Measurements from ENCODE around the gene GRAMD1B. TPM values are rescaled to one million over a fixed set of nuclear protein-coding genes. Genes with fewer than 3 reads are reported as not detected.

The GRAMD1B gene
- total RNA-seq, 1 experiment from 2014 or later, result 1.2 TPM

GRCh38 chr11:123603666-123604065, 173.6 kb downstream of the GRAMD1B start:
- H3K27ac Mint-ChIP-seq (ENCODE audit: unreplicated experiment), result no peak overlapping the region
- Histone ChIP-seq H3K4me1 (no peaks in the 10 kb centered on the region), H3K4me3 (ENCODE audit: low read depth, low read length) (no peak overlapping the region), H3K9me3 (no peaks in the 10 kb centered on the region), H3K27me3 (replicated peaks; ENCODE audit: control insufficient read depth, insufficient read depth, low read length) (no peaks in the 10 kb centered on the region), H3K36me3 (ENCODE audit: control insufficient read depth, insufficient read depth, low read length) (no peaks in the 10 kb centered on the region)
- ChIA-PET POLR2A (no interaction called here), CTCF (interaction anchor here (0.6 kb wide), 1 partner anchor 23 kb away, joined by 5 read pairs; no protein-coding TSS in a partner anchor)
- peaks cover 11% of the 10 kb centered on the region for H3K27me3 Mint-ChIP-seq (ENCODE audit: insufficient read depth, unreplicated experiment)
- no TSS peak for BruUV-seq (replicated peaks)
- H3K36me3 Mint-ChIP-seq (ENCODE audit: insufficient read depth, unreplicated experiment), result no peaks in the 10 kb centered on the region
- H3K4me3 Mint-ChIP-seq (ENCODE audit: unreplicated experiment), result no peak overlapping the region
- peaks cover under 1% of the 10 kb centered on the region for H3K9me3 Mint-ChIP-seq (ENCODE audit: unreplicated experiment)
- intact Hi-C loops (cut with micrococcal nuclease; ENCODE audit: unreplicated experiment), result no loop called here
- no peaks in the 10 kb centered on the region for H3K4me1 Mint-ChIP-seq (ENCODE audit: low read depth, unreplicated experiment)
- DNase-seq, result no peak
- no peak for TF ChIP-seq CTCF (IDR thresholded peaks at IDR 0.05; ENCODE audit: insufficient read depth in 1 of 2, low read depth in 1 of 2, low read length in 1 of 2, severe bottlenecking in 1 of 2, unreplicated experiment in 1 of 2)

GRCh38 chr11:123607781-123608180, 177.7 kb downstream of the GRAMD1B start:
- DNase-seq, result no peak
- ChIA-PET CTCF (no interaction called here), POLR2A (no interaction called here)
- no TSS peak for BruUV-seq (replicated peaks)
- peaks cover 23% of the 10 kb centered on the region for H3K27me3 Mint-ChIP-seq (ENCODE audit: insufficient read depth, unreplicated experiment)
- no peaks in the 10 kb centered on the region for H3K4me1 Mint-ChIP-seq (ENCODE audit: low read depth, unreplicated experiment)
- intact Hi-C loops (cut with micrococcal nuclease; ENCODE audit: unreplicated experiment), result no loop called here
- no peaks in the 10 kb centered on the region for H3K4me1 ChIP-seq
- no peak overlapping the region for H3K4me3 Mint-ChIP-seq (ENCODE audit: unreplicated experiment)
- no peaks in the 10 kb centered on the region for H3K9me3 ChIP-seq
- no peaks in the 10 kb centered on the region for H3K27me3 ChIP-seq (replicated peaks; ENCODE audit: control insufficient read depth, insufficient read depth, low read length)
- H3K4me3 ChIP-seq (ENCODE audit: low read depth, low read length), result no peak overlapping the region
- no peaks in the 10 kb centered on the region for H3K36me3 ChIP-seq (ENCODE audit: control insufficient read depth, insufficient read depth, low read length)
- H3K36me3 Mint-ChIP-seq (ENCODE audit: insufficient read depth, unreplicated experiment), result no peaks in the 10 kb centered on the region
- no peaks in the 10 kb centered on the region for H3K9me3 Mint-ChIP-seq (ENCODE audit: unreplicated experiment)
- TF ChIP-seq CTCF (IDR thresholded peaks at IDR 0.05; ENCODE audit: insufficient read depth in 1 of 2, low read depth in 1 of 2, low read length in 1 of 2, severe bottlenecking in 1 of 2, unreplicated experiment in 1 of 2), result no peak
- H3K27ac Mint-ChIP-seq (ENCODE audit: unreplicated experiment), result no peak overlapping the region

- no TSS peak for BruUV-seq (replicated peaks)
- Histone ChIP-seq H3K27me3 (replicated peaks; ENCODE audit: control insufficient read depth, insufficient read depth, low read length) (no peaks in the 10 kb centered on the region), H3K9me3 (no peaks in the 10 kb centered on the region), H3K4me1 (no peaks in the 10 kb centered on the region), H3K4me3 (ENCODE audit: low read depth, low read length) (no peak overlapping the region), H3K36me3 (ENCODE audit: control insufficient read depth, insufficient read depth, low read length) (no peaks in the 10 kb centered on the region)
- TF ChIP-seq CTCF (IDR thresholded peaks at IDR 0.05; ENCODE audit: insufficient read depth in 1 of 2, low read depth in 1 of 2, low read length in 1 of 2, severe bottlenecking in 1 of 2, unreplicated experiment in 1 of 2), result no peak
- no peak for DNase-seq
- H3K36me3 Mint-ChIP-seq (ENCODE audit: insufficient read depth, unreplicated experiment), result no peaks in the 10 kb centered on the region
- H3K27me3 Mint-ChIP-seq (ENCODE audit: insufficient read depth, unreplicated experiment), result peaks cover 22% of the 10 kb centered on the region
- ChIA-PET POLR2A (no interaction called here), CTCF (no interaction called here)
- H3K4me3 Mint-ChIP-seq (ENCODE audit: unreplicated experiment), result no peak overlapping the region
- no peaks in the 10 kb centered on the region for H3K4me1 Mint-ChIP-seq (ENCODE audit: low read depth, unreplicated experiment)
- intact Hi-C loops (cut with micrococcal nuclease; ENCODE audit: unreplicated experiment), result no loop called here
- no peaks in the 10 kb centered on the region for H3K9me3 Mint-ChIP-seq (ENCODE audit: unreplicated experiment)
- no peak overlapping the region for H3K27ac Mint-ChIP-seq (ENCODE audit: unreplicated experiment)
Observed at GRCh38 chr11:123608371-123608770, 178.3 kb downstream of the GRAMD1B start.

Data from Caco-2 (cell line).